DND-41 (cell line): ENCODE data around the gene RPL7A.
"Not testable (repeated sequence)": the region's sequence is repeated elsewhere in the genome, so short reads cannot be mapped to it uniquely, and the experiment has no call there.

Source experiments
- ATAC-seq: fragments of 200-7000 bp; cut with Tn5 transposase; 3 replicates; pipeline ENCODE4 v1.9.1; 2021; ENCODE audit warnings: low read depth; ENCODE audit not compliant: insufficient read depth
- DNase-seq: peaks from one replicate; pipeline ENCODE4 v3.0.0-alpha.2; 2020
- H2AFZ ChIP-seq: 2 replicates; pipeline ENCODE4 v1.6.0; 2012; ENCODE audit warnings: low read depth, low read length
- H3K27ac ChIP-seq: 2 replicates; pipeline ENCODE4 v1.5.1; 2012; ENCODE audit warnings: low read length, inconsistent platforms
- H3K27me3 ChIP-seq: fragments of 200-600 bp; sonication (generic); 2 replicates; pipeline ENCODE4 v1.6.0; 2012; ENCODE audit warnings: low read length, mild to moderate bottlenecking, inconsistent platforms; ENCODE audit not compliant: insufficient read depth, poor library complexity
- H3K36me3 ChIP-seq: 2 replicates; pipeline ENCODE4 v1.5.1; 2012; ENCODE audit warnings: low read length, inconsistent platforms; ENCODE audit not compliant: insufficient read depth
- H3K4me1 ChIP-seq: 2 replicates; pipeline ENCODE4 v1.5.1; 2012; ENCODE audit warnings: mild to moderate bottlenecking, low read length; ENCODE audit not compliant: insufficient read depth
- H3K4me2 ChIP-seq: 2 replicates; pipeline ENCODE4 v1.6.0; 2012; ENCODE audit warnings: mild to moderate bottlenecking, moderate library complexity, low read length, inconsistent platforms; ENCODE audit not compliant: insufficient read depth
- H3K4me3 ChIP-seq, 2 experiments: fragments of 200-600 bp in 1 of 2; shearing (Covaris generic) in 1 of 2; 2 replicates each; pipeline ENCODE4 v1.5.1; 2012 to 2016; ENCODE audit warnings: inconsistent platforms in 2 of 2, low read length in 2 of 2, mild to moderate bottlenecking in 2 of 2, low read depth in 1 of 2, moderate library complexity in 1 of 2
- H3K79me2 ChIP-seq: 2 replicates; pipeline ENCODE4 v1.6.0; 2012; ENCODE audit warnings: low read length, inconsistent platforms; ENCODE audit not compliant: insufficient read depth
- H3K9ac ChIP-seq: 2 replicates; pipeline ENCODE4 v1.6.0; 2012; ENCODE audit warnings: low read depth, mild to moderate bottlenecking, inconsistent platforms, low read length, moderate library complexity
- H3K9me3 ChIP-seq: 2 replicates; pipeline ENCODE4 v1.5.1; 2012; ENCODE audit warnings: low read length, moderate library complexity, mild to moderate bottlenecking, inconsistent platforms; ENCODE audit not compliant: insufficient read depth, severe bottlenecking
- H4K20me1 ChIP-seq: 2 replicates; pipeline ENCODE4 v1.6.0; 2012; ENCODE audit warnings: low read length; ENCODE audit not compliant: insufficient read depth
- EZH2 ChIP-seq: IDR thresholded peaks from 3 replicates; pipeline ENCODE4 v1.6.1; 2012; ENCODE audit warnings: borderline replicate concordance, low read depth, mild to moderate bottlenecking, moderate library complexity, low read length, inconsistent platforms; ENCODE audit not compliant: severe bottlenecking
- TF ChIP-seq, protein P1 (sequence below): IDR thresholded peaks from 2 replicates; pipeline ENCODE4 v1.5.1; 2012; ENCODE audit warnings: borderline replicate concordance, low read length, moderate library complexity, mild to moderate bottlenecking; ENCODE audit not compliant: poor library complexity, severe bottlenecking; ENCODE audit errors: extremely low read depth

Gene RPL7A

DNA sequence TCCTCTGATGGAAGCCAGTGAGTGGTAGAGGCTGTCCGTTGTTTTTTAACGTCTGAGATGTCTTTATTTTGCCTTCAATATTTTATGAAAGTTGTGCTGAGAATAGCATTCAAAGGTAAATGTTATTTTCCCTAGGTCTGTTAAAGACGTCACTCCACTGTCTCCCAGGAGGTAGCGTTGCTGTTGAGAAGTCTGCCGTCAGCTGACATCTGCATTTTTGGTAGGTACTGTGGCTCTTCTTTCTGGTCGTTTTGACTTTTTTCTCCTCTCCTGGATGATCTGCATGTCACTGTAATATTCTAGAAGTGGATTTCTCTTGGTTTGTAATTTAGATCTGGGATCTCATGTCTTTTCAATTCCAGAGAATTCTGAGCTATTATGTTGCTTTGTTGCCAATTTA lies 38.4 kb upstream of the RPL7A start:
- no peak for DNase-seq
- Histone ChIP-seq H2AFZ (no peak overlapping the region), H3K9me3 (no peaks in the 10 kb centered on the region), H3K27ac (no peak overlapping the region), H3K79me2 (no peaks in the 10 kb centered on the region), H3K27me3 (no peaks in the 10 kb centered on the region), H3K36me3 (no peaks in the 10 kb centered on the region), H3K4me2 (no peak overlapping the region), H3K4me3 (no peak overlapping the region), H3K4me1 (no peaks in the 10 kb centered on the region), H4K20me1 (no peaks in the 10 kb centered on the region), H3K9ac (no peak overlapping the region)
- TF ChIP-seq EZH2: no peak
- TF ChIP-seq, protein P1, sequence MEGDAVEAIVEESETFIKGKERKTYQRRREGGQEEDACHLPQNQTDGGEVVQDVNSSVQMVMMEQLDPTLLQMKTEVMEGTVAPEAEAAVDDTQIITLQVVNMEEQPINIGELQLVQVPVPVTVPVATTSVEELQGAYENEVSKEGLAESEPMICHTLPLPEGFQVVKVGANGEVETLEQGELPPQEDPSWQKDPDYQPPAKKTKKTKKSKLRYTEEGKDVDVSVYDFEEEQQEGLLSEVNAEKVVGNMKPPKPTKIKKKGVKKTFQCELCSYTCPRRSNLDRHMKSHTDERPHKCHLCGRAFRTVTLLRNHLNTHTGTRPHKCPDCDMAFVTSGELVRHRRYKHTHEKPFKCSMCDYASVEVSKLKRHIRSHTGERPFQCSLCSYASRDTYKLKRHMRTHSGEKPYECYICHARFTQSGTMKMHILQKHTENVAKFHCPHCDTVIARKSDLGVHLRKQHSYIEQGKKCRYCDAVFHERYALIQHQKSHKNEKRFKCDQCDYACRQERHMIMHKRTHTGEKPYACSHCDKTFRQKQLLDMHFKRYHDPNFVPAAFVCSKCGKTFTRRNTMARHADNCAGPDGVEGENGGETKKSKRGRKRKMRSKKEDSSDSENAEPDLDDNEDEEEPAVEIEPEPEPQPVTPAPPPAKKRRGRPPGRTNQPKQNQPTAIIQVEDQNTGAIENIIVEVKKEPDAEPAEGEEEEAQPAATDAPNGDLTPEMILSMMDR: no peak
- no peak for ATAC-seq

DNA sequence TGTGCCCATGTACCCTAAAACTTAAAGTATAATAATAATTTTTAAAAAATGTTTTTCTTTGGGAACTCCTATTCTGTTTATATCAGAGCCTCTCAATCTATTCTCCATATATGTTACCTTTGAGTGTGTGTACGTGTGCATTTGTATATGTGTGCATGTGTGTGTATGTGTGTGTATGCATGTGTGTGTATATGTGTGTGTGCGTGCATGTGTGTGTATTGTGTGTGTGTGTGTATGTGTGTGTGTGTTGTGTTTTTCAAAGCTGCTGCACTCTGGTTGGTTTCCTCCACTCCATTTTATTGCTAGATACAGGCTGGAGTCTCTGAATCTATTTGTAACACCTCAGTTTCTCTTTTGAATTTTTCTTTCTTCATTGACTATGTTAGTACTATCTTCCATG lies 32.0 kb upstream of the RPL7A start:
- ATAC-seq: no peak
- no peak overlapping the region for H3K4me3 ChIP-seq
- H3K79me2 ChIP-seq: no peaks in the 10 kb centered on the region
- no peaks in the 10 kb centered on the region for H3K27me3 ChIP-seq
- TF ChIP-seq EZH2: no peak
- TF ChIP-seq, protein P1: no peak
- H4K20me1 ChIP-seq: no peaks in the 10 kb centered on the region
- no peak overlapping the region for H3K27ac ChIP-seq
- no peaks in the 10 kb centered on the region for H3K9me3 ChIP-seq
- H3K36me3 ChIP-seq: no peaks in the 10 kb centered on the region
- no peak overlapping the region for H3K9ac ChIP-seq
- H2AFZ ChIP-seq: no peak overlapping the region
- no peaks in the 10 kb centered on the region for H3K4me1 ChIP-seq
- no peak overlapping the region for H3K4me2 ChIP-seq
- no peak for DNase-seq

DNA sequence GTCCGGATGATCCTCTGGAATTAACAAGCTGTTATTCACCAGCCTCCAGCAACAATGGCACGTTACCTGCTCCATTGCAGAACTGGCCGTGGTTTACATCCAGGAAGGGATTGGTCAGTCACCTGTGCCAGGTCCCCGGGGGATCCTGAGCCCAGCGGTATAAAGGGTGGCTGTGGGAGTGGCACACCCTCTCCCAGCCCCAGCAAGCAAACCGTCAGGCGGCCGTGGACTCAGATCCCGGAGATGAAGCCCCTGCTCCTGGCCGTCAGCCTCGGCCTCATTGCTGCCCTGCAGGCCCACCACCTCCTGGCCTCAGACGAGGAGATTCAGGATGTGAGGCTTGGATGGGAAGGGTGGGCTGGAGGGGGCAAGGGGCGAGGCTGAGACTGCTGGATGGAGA lies 30.5 kb upstream of the RPL7A start:
- H3K27me3 ChIP-seq, H3K4me3 ChIP-seq, ATAC-seq, H4K20me1 ChIP-seq, H3K79me2 ChIP-seq, H2AFZ ChIP-seq, H3K36me3 ChIP-seq, DNase-seq, H3K9ac ChIP-seq, H3K27ac ChIP-seq, H3K4me2 ChIP-seq, H3K9me3 ChIP-seq, H3K4me1 ChIP-seq: not testable (repeated sequence)

DNA sequence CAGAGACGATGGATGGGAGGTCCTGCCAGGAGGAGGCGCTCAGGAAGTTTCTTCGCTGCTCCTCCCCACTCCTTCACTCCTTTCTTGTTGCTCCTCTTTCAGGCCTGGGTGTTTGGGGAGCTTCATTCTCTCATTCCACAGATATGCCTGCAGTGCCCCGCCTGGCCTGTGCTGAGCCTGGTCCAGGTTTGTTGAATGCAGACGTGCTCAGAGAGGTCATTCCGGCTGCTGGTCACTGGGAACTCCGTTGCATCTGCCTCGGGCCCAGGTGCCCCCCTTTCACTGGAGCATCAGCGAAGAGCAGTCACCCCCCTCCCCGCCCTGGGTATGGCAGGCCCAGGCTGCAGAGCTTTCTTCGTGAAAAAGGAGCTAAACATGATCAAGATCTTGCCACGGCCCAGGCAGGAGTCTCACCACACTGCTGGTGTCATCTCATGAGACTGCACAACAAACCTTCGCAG lies 27.6 kb upstream of the RPL7A start:
- no peak for ATAC-seq
- H3K4me1 ChIP-seq: no peaks in the 10 kb centered on the region
- H3K27me3 ChIP-seq: no peaks in the 10 kb centered on the region
- H3K9me3 ChIP-seq: no peaks in the 10 kb centered on the region
- H4K20me1 ChIP-seq: no peaks in the 10 kb centered on the region
- no peak for TF ChIP-seq EZH2
- TF ChIP-seq, protein P1: no peak
- H3K9ac ChIP-seq: no peak overlapping the region
- H3K36me3 ChIP-seq: no peaks in the 10 kb centered on the region
- no peak overlapping the region for H3K27ac ChIP-seq
- H3K79me2 ChIP-seq: no peaks in the 10 kb centered on the region
- no peak overlapping the region for H3K4me2 ChIP-seq
- no peak overlapping the region for H3K4me3 ChIP-seq
- no peak overlapping the region for H2AFZ ChIP-seq
- no peak for DNase-seq
